ENCODE measurements around the gene POLE3.
"Not testable (repeated sequence)": the region's sequence is repeated elsewhere in the genome, so short reads cannot be mapped to it uniquely, and the experiment has no call there.

The POLE3 gene, protein sequence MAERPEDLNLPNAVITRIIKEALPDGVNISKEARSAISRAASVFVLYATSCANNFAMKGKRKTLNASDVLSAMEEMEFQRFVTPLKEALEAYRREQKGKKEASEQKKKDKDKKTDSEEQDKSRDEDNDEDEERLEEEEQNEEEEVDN

DNA sequence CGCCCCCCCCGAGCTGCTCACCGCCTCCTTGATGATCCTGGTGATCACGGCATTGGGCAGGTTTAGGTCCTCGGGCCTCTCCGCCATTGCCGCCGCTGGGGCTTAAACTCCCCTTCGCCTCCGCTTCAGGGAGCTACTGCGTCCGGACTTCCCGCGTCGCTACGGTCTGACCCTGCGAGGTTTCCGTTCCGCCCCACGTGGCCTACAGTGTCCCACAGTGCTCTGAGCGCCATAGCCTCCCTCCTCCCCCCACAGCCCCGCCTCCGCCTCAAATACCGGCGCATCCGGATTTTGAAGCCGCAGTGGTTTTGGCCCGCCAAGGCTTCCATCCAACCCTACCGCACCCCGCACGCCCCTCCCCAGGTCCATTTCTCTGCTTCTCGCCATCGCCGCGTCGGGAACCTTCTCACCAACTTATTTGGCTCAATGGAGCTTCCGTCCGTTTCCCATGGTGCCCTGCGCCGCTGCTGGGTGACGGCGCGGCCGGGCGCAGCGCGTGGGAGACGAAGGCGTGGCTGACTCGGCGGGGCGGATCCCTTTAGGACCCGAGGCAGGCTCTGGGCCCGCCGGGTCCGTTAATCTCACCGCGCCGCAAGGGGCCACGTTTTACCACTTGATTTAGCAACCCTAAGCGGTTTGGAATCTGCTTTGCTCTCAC is at the start of gene POLE3, which contains the start of gene C9orf43:
Gene POLE3 (minus strand): TSS at position 469 of the 658 bp plus-strand sequence. CDS start 382 bp downstream, at position 87.
Gene C9orf43 (plus strand): TSS at position 541 of the 658 bp plus-strand sequence. CDS start 2,747 bp downstream, outside the sequence.
- DNase-seq (ENCODE audit: low read depth in 2 of 2), result peak; percentile 92 to 95

DNA sequence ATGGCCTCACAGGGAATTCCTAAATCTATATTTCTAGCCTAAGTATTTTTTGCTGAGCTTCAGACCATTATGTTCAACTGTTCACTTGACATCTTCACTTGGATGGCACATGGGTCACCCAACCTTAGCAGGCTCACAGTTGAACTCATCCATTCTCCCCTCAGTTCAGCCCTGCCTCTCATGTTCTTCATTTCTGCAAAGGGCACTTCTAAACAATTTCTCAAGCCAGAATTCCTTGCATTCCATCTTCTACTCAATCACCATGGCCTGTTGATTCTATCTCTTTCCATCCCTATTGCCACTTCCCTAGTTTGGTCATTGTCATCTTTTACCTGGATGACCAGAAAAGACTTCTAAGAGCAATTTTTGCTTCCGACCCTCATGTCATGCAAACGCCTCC is 45.8 kb upstream of the POLE3 start:
- DNase-seq (ENCODE audit: low read depth in 2 of 2), result no peak

DNA sequence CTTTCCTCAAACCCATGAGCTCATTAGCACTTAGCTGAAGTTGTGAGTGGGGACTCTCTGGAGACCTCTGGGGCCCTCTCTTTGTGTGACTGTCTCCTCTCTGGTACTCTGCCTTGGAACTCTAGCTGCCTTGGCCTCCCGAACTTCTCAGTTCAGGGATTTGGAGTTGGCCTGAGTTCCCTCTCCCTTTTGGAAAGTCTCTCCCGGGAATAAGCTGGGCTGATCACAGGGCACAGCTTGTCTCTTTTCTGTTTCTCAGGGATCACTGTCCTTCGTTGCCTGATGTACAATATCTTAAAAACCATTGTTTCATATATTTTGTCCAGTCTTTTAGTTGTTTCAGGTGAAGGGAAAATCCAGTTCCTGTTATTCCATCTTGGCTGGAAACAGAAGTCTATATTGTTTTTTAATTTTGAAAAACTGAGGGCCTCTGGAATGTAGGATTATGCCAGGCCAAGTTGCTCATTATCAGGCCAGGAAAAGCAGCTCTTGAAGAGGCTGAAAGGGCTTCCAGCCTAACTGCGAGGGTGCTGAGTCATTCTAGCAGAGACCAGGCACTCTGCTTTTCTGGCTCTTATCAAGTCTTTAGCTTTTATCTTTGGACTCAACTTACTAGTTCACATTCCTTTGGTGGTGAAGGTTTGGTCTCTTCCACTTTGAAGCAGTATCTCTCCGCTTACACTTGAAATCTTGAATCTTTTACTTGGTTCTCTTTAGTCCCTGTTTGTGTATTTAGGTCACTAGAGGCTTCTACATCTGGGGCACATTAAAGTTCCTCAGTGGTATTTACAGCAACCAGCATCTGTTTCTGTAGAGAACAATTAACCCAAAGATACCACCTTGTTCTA is 44.7 kb upstream of the POLE3 start:
- no peak for DNase-seq (ENCODE audit: low read depth in 2 of 2)

DNA sequence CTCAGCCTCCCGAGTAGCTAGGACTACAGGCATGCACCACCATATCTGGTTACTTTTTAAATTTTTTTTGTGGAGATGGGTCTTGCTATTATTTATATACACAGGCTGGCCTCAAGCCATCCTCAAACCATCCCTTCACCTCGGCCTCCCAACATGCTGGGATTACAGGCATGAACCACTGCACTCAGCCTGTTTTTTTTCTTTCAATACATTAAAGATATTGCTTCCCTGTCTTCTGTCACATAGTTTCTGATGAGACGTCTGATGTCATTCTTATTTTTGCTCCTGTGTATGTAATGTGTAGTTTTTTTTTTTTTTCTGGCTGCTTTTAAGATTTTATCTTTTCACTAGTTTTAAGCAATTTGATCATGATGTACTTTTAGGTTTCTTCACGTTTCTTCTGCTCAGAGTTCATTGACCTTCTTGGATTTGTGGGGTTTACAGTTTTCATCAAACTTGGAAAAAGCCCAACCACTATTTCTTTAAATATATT is 41.7 kb upstream of the POLE3 start:
- DNase-seq (ENCODE audit: low read depth in 2 of 2), result no peak

DNA sequence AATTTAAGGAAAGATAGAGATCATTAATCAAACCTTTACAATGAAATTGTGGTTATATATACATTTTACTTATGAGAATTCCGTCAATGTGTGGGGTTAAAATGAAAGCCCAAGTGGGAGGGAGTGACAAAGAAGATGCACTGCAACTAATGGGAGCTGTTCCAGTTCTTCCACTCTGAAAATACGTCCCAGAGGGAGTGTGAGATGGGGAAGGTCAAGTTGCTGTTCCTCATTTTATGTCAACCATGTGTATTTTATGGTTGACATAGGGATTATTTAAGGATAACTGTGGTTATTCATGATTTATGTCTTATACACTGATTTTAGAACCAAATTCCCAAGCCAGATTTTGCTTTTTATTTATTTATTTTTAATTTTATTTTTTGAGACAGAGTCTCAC is 38.9 kb upstream of the POLE3 start:
- no peak for DNase-seq (ENCODE audit: low read depth in 2 of 2)

DNA sequence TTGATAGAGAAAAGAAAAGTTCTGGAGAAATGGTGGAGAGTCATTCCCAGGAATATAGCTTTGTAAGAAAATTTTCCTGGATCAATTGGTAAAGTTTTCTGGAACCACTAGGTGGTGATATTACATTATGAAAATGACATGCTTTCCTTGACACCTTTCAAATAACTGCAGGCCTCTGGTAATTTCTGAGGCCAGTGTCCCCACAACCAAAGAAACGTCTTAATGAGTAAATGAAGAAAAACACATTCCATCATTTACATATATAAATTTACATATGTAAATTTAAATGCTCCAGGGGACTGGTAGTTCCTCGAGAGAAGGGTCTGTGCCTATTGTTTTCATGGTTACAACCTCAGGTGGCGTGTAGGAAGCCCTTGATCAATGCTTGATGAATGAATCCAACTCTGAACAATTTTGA is 35.9 kb upstream of the POLE3 start:
- DNase-seq (ENCODE audit: low read depth in 2 of 2), result no peak

DNA sequence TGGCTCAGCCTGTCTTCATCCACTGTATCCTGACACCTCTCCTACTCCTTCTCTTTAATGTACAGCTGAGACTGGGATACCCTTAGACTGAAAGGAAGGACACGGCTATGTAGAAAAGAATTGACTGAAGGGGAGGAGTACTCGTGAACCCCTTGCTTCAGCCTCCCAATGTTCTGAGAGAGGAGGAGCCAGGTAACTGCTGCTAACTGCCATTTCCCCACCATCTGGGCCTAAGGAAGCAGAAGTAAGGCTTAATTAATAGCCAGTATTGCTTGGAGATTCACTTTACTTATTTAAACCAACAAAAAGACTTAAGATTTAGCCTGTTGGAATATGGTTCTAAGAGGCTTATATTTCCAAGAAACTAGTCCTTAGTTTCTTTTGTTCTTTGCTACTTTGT is 34.3 kb upstream of the POLE3 start:
- no peak for DNase-seq (ENCODE audit: low read depth in 2 of 2)

DNA sequence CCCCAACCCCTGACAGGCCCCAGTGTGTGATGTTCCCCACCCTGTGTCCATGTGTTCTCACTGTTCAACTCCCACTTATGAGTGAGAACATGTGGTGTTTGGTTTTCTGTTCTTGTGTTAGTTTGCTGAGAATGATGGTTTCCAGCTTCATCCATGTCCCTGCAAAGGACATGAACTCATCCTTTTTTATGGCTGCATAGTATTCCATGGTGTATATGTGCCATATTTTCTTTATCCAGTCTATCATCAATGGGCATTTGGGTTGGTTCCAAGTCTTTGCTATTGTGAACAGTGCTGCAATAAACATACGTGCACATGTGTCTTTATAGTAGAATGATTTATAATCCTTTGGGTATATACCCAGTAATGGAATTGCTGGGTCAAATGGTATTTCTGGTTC is 27.2 kb upstream of the POLE3 start:
- not testable (repeated sequence) for DNase-seq (ENCODE audit: low read depth in 2 of 2)

DNA sequence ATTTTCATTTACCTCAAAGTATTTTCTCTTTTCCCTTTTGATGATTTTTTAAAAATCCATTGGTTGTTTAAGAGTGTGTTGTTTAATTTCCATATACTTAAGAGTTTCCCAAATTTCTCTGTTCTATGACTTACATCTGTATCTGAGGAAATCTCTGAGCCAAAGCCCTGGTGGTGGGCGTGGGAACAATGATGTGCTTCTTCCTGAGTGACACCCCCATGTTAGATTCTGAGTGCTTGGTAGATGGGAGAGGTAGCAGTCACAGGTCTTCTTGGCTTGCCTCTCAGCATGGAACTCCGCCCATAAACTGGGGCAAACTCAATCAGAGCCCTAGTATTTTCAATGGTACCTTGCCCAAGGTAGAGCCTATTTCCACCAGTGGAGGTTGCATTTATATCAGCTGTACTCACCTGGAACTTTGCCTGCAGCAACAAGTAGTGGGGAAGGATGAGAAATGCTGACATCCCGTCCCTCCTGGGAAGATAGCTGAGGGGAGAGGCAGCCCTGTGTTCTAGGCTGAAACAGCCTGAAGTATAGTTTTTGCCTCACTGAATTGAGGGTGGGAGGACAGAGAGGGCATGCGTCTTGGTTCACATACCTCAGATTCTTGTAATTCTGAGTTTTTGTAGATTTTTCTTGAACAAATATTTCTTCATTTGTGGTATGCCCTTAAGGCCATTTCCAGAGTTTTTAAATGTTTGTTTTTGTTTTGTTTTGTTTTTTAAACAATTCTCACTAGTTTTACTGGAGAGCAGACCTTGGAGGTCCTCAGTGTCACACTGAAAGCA is 26.4 kb upstream of the POLE3 start:
- no peak for DNase-seq (ENCODE audit: low read depth in 2 of 2)

DNA sequence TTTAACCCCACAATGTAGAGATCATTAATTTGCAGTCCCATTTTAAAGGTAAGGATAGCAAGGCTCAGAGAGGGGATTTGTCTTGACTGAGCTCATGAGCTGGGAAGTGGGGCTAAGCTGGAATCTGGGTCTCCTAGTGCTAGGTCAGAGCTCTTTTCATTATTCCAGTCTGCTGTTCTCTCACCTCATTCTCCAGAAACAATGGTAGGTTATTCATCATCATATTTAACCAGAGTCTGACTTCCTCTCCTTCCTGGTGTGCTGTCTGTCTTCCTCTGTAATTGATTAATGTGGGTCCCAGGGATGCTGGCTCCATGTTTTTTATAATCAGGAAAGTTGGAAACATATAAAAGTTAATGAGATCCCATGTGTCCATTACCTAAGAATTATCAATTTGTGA is 20.7 kb upstream of the POLE3 start:
- no peak for DNase-seq (ENCODE audit: low read depth in 2 of 2)

DNA sequence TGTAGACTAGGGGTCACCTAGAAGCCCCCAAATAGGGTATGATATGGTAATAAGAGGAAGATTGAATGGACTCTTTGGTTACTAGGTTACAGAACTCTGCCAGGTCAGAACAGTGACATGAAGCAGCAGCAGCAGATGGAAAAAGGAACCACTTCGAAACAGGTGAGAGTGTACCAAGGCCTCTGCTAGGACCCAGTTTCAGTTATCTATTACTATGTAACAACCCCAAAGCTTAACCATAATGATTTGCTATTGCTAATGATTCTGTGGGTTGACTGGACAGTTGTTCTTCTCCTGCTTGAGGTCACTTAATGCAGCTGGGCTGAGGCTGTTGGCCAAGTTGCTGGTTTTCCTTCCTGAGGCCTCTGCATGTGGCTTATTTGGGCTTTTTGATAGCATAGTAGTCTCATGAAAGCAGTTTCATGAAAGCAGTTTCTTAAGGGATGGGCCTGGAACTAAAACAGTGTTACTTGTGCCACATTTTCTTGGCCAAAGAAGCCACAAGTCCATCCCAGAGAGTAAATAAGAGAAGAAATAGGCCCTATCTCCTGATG is 17.7 kb upstream of the POLE3 start:
- DNase-seq (ENCODE audit: low read depth in 2 of 2), result no peak

DNA sequence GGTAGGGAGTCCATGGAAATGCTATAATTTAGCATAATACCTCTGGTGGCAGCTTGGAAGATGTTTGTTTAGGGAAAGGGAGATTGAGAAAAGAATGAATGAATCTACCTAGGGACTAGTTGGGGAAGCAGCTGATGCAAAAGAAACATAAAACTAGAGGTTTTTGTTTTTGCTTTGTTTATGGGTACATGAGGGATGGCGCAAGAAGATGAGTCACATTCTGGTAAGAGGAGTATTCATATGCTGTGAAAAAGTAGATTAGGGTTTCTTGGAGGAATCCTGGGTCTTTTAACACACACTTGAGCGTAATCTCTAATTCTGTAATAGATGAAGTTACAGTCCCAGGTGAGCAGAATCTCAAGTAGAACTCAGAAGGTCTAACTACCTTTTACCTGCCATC is 17.2 kb upstream of the POLE3 start:
- no peak for DNase-seq (ENCODE audit: low read depth in 2 of 2)

DNA sequence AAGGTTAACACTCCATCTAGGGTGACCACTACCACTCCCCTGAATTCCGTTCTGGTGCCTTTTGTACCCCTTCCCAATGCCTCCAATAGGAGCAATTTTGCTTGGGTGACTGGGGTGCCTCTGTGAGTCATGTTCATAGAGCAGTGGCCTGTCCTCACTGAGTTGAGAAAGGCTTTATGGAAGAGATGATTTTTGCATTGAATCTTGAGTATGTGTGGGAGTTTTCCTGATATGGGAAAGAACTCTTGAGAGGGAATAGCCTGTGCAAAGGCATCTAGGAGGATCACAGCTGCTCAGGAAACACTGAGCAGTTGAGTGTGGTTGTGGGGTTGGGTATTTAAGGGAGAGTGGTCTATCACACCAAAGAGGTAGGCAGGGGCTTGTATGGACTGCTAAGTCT is 16.2 kb upstream of the POLE3 start:
- DNase-seq (ENCODE audit: low read depth in 2 of 2), result no peak

DNA sequence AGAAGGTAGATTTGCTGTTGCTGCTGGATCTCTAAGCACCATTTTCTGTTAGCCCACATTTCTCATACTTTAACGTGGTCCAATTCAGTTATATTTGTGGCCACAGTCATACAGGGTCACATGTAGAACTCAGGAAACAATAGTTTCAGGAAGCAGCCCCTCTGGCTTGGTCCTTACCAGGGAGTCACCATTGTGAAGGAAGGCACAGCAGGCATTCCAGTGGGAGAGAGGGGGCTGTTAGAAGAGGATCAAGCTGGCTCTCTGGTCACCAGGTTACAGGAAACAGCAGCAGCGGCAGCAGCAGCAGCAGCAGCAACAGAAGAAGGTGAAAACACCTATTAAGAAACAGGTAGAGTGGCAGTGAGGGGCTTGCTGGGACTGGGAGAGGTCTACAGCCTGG is 14.6 kb upstream of the POLE3 start:
- DNase-seq (ENCODE audit: low read depth in 2 of 2), result no peak

DNA sequence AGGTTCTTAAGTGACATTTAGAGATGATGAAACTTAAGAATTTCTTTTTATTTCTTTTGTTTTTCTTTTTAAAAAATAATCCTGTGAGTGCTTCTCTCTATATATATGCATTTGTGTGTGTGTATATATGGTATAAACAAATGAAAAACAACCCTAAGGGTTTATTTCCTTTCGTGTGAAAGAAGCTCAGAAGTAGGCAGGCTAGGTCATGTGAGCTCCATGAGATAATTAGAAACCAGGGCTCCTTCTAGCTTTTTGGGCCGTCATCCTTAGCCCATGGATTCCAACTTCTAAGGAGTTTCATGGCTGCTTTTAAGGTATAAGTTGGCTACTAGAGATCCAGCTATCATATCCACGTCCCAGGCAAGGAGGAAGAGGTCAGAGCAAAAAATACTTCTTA is 11.3 kb upstream of the POLE3 start:
- DNase-seq (ENCODE audit: low read depth in 2 of 2), result no peak

DNA sequence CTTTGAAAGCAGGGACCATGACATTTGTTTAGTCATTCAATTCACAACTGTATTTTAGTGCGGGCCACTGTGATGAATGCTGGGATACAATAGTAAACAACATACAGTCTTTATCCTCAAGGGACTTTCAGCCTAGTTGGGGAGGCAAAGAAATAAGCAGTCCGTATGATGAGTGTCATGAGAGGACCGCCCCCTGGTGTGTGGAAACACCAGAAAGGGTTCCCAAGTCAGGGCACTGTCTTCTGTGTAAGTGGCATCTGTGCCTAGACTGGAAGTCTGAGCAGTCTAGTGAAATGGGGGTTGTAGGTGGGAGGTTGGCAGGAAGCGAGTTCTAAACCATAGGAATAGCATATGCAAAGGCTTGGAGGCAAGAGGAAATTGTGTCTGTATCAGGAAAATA is 6.9 kb upstream of the POLE3 start:
- no peak for DNase-seq (ENCODE audit: low read depth in 2 of 2)

DNA sequence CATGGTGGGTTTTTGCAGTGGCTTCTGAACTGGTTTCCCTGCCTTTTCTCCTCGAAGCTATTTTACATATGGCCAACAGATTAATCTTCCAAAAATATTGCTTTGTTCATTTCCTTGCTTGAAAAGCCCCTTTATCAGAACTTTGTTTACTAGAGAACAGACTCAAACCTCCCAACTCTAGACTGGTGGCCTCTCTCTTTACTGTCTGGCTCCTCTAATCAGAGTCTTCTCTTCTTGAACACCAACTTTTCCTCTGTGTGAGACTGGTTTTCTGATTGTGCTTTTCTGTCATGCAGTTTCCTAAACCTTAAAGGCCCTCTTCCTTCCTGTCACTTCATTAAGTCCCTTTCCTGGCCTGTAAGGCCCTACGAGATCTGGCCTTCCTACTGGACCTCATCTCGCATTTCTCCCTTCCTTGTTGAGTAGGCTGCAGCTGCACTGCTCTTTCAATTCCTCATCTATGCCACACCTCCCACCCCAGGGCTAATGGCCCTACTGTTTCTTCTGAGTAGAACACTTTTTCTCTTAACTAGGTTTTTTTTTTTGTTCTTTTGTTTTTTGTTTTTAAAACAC is 5.8 kb upstream of the POLE3 start:
- no peak for DNase-seq (ENCODE audit: low read depth in 2 of 2)

DNA sequence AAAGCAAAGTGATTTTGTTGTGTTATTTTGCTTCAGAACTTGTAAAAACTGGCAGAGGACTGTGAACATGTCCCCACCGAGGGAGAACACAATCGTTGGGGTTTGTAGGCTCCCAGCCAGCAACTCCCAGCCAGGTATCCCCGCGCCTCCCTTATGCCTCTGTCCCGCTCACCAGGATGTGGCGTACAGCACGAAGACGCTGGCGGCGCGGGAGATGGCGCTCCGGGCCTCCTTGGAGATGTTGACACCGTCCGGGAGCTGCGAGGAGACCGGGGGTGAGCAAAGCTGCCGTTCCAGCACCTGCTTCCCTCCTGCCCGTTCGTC is 630 bp downstream of the POLE3 start:
- no peak for DNase-seq (ENCODE audit: low read depth in 2 of 2)

DNA sequence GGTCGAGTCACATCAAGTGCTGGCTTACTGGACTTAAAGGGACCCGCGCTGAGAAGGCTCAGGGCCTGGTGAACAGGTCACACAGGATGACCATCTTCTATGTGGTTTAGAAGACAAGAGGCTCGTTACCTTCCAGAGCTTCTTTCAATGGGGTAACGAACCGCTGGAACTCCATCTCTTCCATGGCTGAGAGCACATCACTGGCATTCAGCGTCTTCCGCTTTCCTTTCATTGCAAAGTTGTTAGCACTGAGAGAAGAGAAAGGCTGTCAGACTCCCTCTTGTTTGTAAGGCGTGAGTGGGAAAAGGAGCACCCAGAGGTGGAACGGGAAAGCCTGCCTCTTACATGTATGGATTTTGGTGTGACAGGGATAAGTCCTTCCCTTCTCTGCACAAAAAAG is 994 bp downstream of the POLE3 start:
- no peak for DNase-seq (ENCODE audit: low read depth in 2 of 2)

DNA sequence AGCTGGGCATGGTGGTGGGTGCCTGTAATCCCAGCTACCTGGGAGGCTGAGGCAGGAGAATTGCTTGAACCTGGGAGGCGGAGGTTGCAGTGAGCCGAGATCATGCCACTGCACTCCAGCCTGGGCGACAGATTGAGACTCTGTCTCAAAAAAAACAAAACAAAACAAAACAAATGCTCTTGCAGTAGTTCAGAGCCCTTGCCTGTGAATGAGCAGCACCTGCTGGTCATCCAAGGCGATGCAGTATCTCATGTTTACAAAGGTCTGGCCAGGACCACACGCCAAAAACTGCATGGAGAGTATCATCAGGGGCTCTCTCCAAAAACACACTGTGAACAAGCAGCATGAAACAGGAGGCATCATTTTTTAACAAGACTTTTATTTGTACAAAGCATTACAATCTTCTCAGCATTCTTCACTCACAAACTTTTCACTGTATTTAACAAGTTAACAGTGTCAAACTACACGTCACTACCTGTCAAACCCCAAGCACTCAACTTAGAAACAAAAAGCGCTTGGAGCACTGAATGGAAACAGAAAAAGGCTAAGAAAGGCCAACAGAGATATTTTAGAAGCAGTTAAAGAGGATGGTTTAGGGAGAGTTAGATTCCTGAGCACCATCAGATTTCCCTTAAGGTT is 3.5 kb downstream of the POLE3 start:
- DNase-seq (ENCODE audit: low read depth in 2 of 2), result peak; percentile 23 to 37

DNA sequence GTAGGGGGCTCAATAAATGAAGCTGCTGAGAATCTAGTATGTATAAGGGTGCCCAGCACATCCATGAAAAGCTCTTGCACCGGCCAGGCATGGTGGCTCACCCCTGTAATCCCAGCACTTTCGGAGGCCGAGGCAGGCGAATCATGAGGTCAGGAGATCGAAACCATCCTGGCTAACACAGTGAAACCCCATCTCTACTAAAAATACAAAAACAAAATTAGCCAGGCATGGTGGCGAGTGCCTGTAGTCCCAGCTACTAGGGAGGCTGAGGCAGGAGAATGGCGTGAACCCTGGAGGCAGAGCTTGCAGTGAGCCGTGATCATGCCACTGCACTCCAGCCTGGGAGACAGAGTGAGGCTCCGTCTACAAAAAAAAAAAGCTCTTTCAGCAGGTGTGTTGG is 4.1 kb downstream of the POLE3 start:
- not testable (repeated sequence) for DNase-seq (ENCODE audit: low read depth in 2 of 2)
